BE2C (cell line): Measurements from ENCODE around the gene KCNK15.

ENCODE experiments used
- DNase-seq: peaks from one replicate; pipeline ENCODE4 v3.0.0-alpha.2; 2020
- H3K27me3 ChIP-seq: fragments of 250-450 bp; sonication (Bioruptor Pico); 2 replicates; pipeline ENCODE4 v1.5.1; 2020; ENCODE audit warnings: mild to moderate bottlenecking
- H3K36me3 ChIP-seq: fragments of 250-450 bp; sonication (Bioruptor Pico); 2 replicates; pipeline ENCODE4 v1.5.1; 2020; ENCODE audit warnings: mild to moderate bottlenecking
- H3K4me1 ChIP-seq: fragments of 250-450 bp; sonication (Bioruptor Pico); 2 replicates; pipeline ENCODE4 v1.5.1; 2020
- H3K4me3 ChIP-seq: 2 replicates; pipeline ENCODE4 v1.5.1; 2011; ENCODE audit warnings: low read depth, low read length
- H3K9me3 ChIP-seq: fragments of 250-450 bp; sonication (Bioruptor Pico); 2 replicates; pipeline ENCODE4 v1.5.1; 2020
- CTCF ChIP-seq: IDR thresholded peaks from 2 replicates; pipeline ENCODE4 v1.5.1; 2012; ENCODE audit warnings: mild to moderate bottlenecking, low read depth, low read length

The KCNK15 gene

GRCh38 chr20:44704551-44704971 lies 41.1 kb upstream of the KCNK15 start:
- no peaks in the 10 kb centered on the region; the same call in 1 of the 2 replicates for H3K4me1 ChIP-seq
- no peaks in the 10 kb centered on the region for H3K36me3 ChIP-seq
- H3K27me3 ChIP-seq, result no peaks in the 10 kb centered on the region
- no peaks in the 10 kb centered on the region for H3K9me3 ChIP-seq
- DNase-seq, result no peak
- TF ChIP-seq CTCF, result no peak
- H3K4me3 ChIP-seq, result no peak overlapping the region

- Histone ChIP-seq H3K27me3 (no peaks in the 10 kb centered on the region), H3K4me1 (no peaks in the 10 kb centered on the region; the same call in 1 of the 2 replicates), H3K4me3 (no peak overlapping the region), H3K36me3 (no peaks in the 10 kb centered on the region), H3K9me3 (no peaks in the 10 kb centered on the region)
- DNase-seq, result no peak
- TF ChIP-seq CTCF, result no peak
Observed at GRCh38 chr20:44705364-44706094, 40.1 kb upstream of the KCNK15 start.

- H3K36me3 ChIP-seq, result no peaks in the 10 kb centered on the region
- TF ChIP-seq CTCF, result no peak
- DNase-seq, result no peak
- no peaks in the 10 kb centered on the region; the same call in 1 of the 2 replicates for H3K4me1 ChIP-seq
- no peaks in the 10 kb centered on the region for H3K9me3 ChIP-seq
- no peak overlapping the region for H3K4me3 ChIP-seq
- no peaks in the 10 kb centered on the region for H3K27me3 ChIP-seq
Observed at GRCh38 chr20:44706301-44707017, 39.2 kb upstream of the KCNK15 start.

- Histone ChIP-seq H3K4me1 (no peaks in the 10 kb centered on the region; the same call in 1 of the 2 replicates), H3K36me3 (no peaks in the 10 kb centered on the region), H3K9me3 (no peaks in the 10 kb centered on the region), H3K4me3 (no peak overlapping the region), H3K27me3 (no peaks in the 10 kb centered on the region)
- no peak for TF ChIP-seq CTCF
- DNase-seq, result no peak
Observed at GRCh38 chr20:44707018-44707579, 38.6 kb upstream of the KCNK15 start.

GRCh38 chr20:44709380-44709779 lies 36.3 kb upstream of the KCNK15 start:
- no peak overlapping the region for H3K4me3 ChIP-seq
- H3K9me3 ChIP-seq, result no peaks in the 10 kb centered on the region
- H3K36me3 ChIP-seq, result no peaks in the 10 kb centered on the region
- DNase-seq, result no peak
- no peaks in the 10 kb centered on the region for H3K27me3 ChIP-seq
- TF ChIP-seq CTCF, result no peak
- H3K4me1 ChIP-seq, result no peaks in the 10 kb centered on the region
